Panc1 (cell line): ENCODE measurements around the gene IER5L.

Source experiments
- CTCF ChIP-seq: fragments of 450-650 bp; IDR thresholded peaks from 2 replicates; pipeline ENCODE4 v1.5.1; 2017; ENCODE audit warnings: mild to moderate bottlenecking
- POLR2AphosphoS5 ChIP-seq: IDR thresholded peaks from 2 replicates; pipeline ENCODE4 v1.6.1; 2012; ENCODE audit warnings: mild to moderate bottlenecking, low read depth, low read length, moderate library complexity
- REST ChIP-seq, 2 experiments: IDR thresholded peaks; 2 replicates each; pipeline ENCODE4 v1.6.1; 2011 to 2012; ENCODE audit warnings: low read depth in 2 of 2, control low read depth in 1 of 2, low read length in 1 of 2, mild to moderate bottlenecking in 1 of 2, moderate library complexity in 1 of 2; ENCODE audit not compliant: insufficient read depth in 1 of 2

GRCh38 chr9:129208207-129209032 lies 30.4 kb upstream of the IER5L start:
- TF ChIP-seq CTCF (no peak), REST (IDR thresholded peaks at IDR 0.05; ENCODE audit: insufficient read depth in 1 of 2, low read depth in 2 of 2, low read length in 1 of 2) (no peak), POLR2AphosphoS5 (no peak)
